GDM1 (cell line): ENCODE data around the gene ZNRF4.
"Not testable (repeated sequence)": the region's sequence is repeated elsewhere in the genome, so short reads cannot be mapped to it uniquely, and the experiment has no call there.

Experiments used
- DNase-seq: peaks from one replicate; lab custom pipeline; 2025; lab: John Stamatoyannopoulos, UW

The ZNRF4 gene

GRCh38 chr19:5455367-5456129, at the start of gene ZNRF4:
ZNRF4 (plus strand) TSS chr19:5455417; CDS start chr19:5455492, 75 bp downstream.
- no peak for DNase-seq

GRCh38 chr19:5406198-5406597, 49.0 kb upstream of the ZNRF4 start:
- not testable (repeated sequence) for DNase-seq

- no peak for DNase-seq
These were observed 48.4 kb upstream of the ZNRF4 start for GRCh38 chr19:5406816-5407215.

DNA sequence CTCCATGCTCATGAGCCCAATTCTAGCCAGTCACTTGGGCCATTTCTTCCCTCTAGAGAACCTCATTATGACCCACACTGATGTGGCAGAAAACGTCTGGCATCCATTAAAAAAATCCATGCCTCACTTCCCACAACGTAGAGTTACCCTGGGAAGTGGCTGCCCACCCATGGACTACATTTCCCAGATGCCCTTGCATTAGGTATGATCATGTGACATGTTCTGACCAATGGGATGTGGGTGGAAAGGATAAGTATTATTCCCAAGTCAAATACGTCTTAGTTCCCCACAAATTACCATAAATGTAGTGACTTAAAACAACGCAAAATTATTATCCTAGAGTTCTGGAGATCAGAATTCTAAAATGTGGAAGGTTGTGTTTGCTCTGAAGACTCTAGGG, 47.9 kb upstream of the ZNRF4 start:
- DNase-seq = no peak

DNA sequence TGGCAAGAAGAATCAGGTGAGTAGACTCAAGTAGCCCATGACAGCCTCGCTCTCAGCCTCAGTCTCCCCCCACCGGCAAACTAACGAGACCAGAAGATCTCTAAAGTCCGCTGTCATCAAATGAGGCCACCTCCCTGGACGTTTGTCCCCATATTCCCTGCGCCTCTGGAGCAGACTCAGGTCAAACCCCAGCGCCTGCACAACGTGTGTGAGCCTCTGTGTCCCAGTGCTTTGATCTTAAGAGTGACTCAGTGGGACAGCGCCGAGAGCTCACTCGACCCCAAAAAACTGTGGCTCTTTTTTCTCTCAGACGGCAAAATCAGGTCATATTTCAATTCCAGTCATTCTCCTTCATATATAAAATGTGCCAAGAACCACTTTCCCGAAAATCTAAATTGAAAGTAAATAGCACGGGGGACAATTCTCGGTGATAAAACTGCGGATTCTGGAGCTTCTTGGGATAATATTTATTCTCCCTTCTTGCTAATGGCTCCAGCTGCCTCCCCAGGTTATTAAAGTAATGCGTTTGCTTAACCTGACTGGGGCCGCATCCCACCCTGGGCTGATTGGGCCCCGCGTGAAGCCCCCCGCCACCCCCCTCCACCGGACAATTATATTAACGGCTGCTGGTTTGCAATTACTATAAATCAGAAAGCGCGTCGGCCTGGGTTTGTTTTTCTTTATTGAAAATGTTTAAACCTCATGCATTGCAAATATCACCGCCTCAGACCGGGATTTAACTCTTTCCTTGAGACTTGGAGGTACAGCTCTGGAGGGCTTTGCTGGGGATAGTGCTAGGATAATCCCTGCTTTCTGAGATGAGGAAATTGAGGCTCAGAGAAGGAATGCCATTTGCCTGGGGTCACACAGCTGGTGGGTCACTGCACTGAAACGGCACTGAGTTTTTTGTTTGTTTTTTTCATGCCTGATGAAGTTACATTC, 37.5 kb upstream of the ZNRF4 start:
- no peak for DNase-seq

DNA sequence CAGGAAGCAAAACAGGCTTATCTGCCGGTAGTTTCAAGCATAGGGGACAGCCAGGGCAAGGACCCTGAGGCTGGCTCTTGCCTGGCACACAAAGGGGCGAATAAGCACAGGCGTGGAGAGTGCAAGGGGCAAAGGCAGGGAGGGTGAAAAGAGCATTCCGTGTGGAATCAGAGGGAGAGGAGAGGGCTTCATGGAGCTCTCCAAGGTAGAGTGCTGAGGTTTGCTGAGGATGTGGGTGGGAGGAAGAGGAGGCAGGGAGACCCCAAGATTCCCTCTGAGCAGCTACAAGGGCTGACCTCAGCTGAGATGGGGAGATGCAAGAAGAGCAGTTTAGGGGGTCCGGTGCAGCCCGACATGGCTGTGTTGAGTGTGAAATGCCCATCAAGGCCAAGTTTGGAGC, 36.5 kb upstream of the ZNRF4 start:
- DNase-seq = no peak

- DNase-seq = no peak
These were observed 34.3 kb upstream of the ZNRF4 start for GRCh38 chr19:5420953-5421352.

DNA sequence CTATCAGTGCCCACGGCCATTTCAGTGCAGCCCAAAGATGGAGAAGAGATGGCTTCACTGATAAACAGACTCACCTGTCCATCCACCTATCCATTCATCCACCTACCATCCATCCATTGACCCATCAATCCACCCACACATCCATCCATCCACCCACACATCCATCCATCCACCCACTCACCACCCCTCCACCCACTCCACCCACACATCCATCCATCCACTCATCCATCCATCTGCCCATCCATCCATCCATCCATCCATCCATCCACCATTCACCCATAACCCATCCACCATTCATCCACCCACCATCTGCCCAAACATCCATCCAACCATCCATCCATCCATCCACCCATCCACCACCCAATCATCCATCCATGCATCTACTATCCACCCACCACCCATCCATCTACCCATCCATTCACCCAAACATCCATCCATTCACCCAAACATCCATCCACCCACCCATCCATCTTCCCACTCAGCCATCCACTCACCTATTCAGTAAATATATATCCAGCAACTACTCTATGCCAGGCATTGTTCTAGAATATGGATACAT, 31.6 kb upstream of the ZNRF4 start:
- DNase-seq = no peak

DNA sequence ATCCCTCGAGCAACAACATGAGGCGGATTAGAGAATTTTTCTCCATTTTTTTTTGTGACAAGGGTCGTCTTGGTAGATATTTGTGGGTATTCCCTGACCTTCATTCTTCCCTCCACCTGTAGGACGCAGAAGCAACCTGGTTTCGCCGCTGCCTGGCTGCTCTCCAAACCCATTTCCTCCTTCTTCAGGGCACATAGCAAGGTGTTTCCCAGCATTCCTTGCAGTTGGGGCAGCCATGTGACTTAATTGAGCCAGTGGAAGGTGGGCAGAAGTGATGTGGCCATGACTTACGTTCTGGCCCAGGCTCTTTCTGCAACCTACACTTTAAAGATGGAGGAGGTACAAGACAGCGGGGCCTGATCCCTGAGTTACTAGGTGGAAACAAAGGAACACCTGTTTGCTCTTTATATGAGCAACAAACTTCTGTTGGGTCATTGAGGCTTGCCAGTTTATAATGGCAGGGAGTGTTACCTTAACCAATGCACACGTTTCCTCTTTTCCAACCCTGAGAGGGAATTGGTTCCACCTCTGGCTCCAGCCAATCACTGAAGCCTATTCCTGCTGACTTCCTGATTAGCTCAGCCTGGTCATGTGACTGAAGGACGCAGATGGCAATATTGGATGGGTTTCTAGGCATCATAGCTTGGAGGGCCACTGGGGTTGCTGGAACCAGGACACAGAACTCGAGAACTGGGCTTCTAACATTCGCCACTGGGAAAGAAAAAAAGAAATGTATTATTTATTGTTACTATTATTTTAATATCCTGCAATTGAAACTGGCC, 30.8 kb upstream of the ZNRF4 start:
- no peak for DNase-seq

DNA sequence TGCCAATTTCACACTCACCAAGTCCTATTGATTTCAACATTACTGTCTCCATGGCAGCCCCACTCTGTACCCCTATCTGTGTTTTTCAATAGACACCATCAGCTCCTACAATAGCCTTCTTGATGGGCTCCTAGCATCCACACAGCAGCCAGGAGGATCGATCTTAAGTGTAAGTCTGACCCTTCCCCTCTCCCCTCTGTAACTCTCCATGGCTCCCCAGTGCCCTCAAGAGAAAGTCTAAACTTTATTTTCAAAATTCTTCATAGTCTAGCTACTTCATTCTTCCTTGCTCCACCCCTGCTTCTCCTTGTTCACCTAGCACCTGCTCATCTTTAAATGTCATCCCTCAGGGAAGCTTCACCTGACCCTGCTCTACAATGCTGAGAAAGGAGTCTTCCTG, 30.0 kb upstream of the ZNRF4 start:
- no peak for DNase-seq

DNA sequence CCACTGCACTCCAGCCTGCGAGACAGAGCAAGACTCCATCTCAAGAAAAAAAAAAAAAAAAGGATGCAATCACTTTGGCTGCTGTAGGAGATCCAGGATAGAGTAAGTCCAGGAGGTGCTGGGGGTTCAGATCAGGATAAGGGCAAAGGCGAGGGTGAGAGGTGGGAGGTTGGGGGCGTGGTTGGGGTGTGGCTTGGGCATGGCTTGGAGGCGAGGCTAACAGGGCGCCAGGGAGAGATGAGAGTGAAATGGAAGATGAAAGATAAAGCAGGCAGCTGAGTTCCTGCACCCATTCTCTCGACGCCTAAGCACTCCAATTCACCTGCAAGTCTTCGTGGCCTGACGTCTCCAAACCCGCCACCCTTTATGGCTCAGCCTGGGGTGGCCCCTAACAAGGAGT, 25.0 kb upstream of the ZNRF4 start:
- DNase-seq = no peak

- DNase-seq = no peak
These were observed 22.5 kb upstream of the ZNRF4 start for GRCh38 chr19:5432687-5433086.

DNA sequence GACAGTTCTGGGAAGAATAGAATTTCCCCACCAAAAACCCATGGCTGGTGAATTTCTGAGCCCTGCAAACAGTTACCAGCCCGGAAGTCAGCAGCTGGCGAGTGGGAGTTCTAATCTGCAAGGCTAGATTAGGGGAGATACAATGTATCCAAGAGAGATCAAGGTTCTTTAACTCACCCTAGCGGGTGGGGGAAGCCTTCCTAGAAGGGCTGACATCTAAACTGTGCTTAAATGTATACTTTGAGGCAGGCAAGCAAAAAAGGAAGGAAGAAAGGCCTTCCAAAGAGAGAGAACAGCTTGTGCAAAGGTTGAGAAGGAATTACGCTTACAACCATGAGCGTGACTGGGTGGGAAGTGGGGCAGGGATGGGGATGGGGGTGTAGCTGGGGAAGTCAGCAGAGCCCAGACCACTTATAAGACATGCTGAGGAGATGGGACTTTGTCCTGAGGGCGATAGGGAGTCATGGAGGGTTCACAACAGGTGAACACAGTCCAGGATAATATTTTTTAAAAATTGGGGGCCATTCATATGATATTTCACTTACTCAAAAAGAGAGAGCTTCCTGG, 20.8 kb upstream of the ZNRF4 start:
- no peak for DNase-seq

DNA sequence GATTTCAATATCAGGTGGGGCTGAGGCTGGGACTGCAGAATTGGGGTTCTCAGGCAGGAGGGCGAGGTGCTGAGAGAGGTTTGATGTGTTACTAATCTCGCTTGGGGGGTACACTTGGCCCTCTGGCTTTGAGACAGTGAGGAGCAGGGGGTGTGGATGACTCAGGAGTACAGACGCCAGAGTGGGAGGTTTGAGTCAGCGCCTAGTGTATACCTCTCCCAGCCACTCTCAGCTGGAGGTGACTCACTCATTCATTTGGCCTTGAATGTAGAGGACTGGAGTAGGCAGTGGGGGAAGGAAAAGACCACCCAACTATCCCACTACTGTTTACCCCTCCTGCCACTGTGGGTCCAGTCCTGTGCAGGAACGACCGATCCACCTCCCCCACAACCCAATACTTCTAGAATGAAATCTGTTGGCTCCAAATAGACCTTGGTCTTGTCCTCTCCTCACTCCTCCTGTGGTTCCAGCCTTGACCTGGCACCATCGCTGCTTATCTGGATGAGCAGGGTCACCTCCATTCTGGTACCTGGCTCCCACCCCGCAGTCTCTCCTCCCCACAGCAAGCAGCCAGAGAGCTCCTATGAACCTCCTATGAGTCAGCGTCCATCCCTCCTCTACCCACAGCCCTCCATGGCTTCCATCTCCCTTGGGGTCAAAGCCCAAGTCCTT, 20.1 kb upstream of the ZNRF4 start:
- no peak for DNase-seq

DNA sequence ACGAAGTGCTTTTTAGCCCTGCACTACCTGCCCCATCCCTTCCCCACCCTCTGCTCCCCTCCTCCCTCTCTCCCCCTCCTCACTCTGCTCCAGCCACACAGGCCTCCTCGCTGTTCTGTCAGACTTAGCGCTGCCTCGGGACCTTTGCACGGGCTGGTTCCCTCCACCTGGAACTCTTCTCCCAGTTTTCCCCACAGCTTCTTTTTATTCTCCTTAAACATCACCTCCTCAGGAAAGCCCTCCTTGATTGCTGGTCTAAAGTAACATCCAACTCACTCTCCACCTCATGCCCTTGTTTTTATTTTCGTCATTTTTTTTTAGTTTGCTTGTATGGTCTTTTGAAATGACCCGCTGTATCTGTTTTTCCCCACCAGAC, 19.6 kb upstream of the ZNRF4 start:
- DNase-seq = no peak

DNA sequence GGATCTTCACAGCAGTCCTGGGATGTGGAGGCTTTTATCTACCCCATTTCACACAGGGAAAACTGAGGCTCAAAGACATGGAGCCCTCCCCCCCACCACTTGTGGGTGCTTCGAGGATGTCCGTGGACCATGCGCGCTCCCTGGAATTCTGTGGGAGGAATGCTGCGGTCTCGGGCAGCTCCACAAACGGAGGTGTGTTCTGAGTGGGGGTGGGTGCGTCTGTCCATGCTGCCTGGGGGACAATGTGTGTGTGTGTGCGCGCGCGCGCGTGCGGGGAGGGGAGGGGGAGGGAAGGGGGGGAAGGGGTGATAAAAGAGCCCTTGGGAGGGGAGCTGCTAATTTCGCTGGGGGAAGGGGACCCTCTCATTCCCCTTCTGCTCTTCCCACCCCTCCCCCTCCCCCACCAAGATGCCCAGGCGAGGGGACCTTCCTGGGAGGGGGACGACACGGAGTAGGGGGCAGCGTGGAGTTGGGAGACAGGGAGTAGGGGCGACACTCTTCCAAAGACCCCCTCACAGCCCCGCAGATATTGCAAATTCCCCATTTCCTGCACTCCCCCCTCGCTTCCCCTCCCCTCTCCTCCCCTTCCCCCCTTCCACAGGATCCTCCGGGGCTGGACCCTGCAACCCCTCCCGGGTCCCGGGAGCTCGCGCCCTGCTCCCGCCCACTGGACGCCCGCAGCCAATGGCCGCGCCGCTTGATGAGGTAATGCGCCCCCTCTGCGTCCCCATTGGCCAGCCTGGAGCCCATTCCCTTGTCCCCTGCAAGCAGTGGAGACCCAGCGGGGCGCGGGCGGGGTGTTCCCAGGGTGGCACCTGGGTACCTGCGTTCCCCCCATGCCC, 18.9 kb upstream of the ZNRF4 start:
- no peak for DNase-seq

DNA sequence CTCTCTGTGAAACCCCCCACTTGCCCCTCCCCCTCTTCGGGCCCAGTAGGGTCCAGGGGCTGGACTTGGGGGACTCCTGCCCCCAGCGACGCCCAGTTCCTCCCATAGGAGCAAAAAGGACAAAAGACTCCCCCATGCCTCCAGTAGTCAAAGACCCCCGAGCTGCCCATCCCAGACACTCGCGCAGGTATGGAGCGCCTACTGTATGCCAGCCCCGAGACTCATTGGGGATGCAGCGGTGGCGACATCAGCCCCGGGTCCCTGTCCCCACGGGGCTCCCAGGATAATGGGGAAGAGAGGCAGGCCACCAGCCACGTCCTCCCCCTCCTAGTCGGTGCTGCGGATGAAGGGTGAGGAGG, 18.3 kb upstream of the ZNRF4 start:
- DNase-seq = no peak

- DNase-seq = not testable (repeated sequence)
These were observed 16.5 kb upstream of the ZNRF4 start for GRCh38 chr19:5438756-5439155.

DNA sequence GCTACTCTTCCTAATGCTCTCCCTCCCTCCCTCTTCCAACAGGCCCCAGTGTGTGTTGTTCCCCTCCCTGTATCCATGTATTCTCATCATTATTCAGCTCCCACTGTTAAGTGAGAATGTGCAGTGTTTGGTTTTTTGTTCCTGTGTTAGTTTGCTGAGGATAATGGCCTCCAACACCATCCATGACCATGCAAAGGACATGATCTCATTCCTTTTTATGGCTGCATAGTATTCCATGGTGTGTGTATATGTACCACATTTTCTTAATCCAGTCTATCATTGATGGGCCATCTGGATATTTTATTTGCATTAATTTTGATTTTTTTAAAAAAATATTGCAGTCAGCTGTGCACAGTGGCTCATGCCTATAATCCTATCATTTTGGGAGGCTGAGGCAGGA, 15.8 kb upstream of the ZNRF4 start:
- no peak for DNase-seq

GRCh38 chr19:5440299-5440698, 14.9 kb upstream of the ZNRF4 start:
- DNase-seq = no peak
